Activated CD8-positive, alpha-beta T cell treated with anti-CD3 and anti-CD28 coated beads for 36 hours (primary cell): ENCODE results near the gene ZNF692. TPM values are rescaled to one million over a fixed set of nuclear protein-coding genes. Genes with fewer than 3 reads are reported as not detected.

Source experiments
- ATAC-seq: fragments of 200-7000 bp; cut with Tn5 transposase; one replicate; pipeline ENCODE4 v1.10.0; 2021; ENCODE audit warnings: mild to moderate bottlenecking, moderate library complexity
- CTCF ChIA-PET: fragments of 350-600 bp; sonication (Branson Sonifier 250); formaldehyde crosslinking; loops from one replicate; lab custom pipeline; 2021; ENCODE audit warnings: antibody characterized with exemption; lab: Charles Lee
- POLR2A ChIA-PET: fragments of 350-600 bp; sonication (Branson Sonifier 250); formaldehyde crosslinking; loops from one replicate; lab custom pipeline; 2021; ENCODE audit warnings: antibody characterized with exemption; lab: Charles Lee
- DNase-seq: peaks from one replicate; pipeline ENCODE4 v3.0.0-alpha.2; 2020
- H3K27ac Mint-ChIP-seq: one replicate; pipeline ENCODE4 v1.8.0; 2021; ENCODE audit warnings: mild to moderate bottlenecking, mixed read lengths
- H3K27me3 Mint-ChIP-seq: one replicate; pipeline ENCODE4 v1.8.0; 2021; ENCODE audit warnings: mixed read lengths
- H3K36me3 Mint-ChIP-seq: one replicate; pipeline ENCODE4 v1.8.0; 2021; ENCODE audit warnings: low read depth, mixed read lengths
- H3K4me1 Mint-ChIP-seq: one replicate; pipeline ENCODE4 v1.8.0; 2021; ENCODE audit warnings: low read depth, mixed read lengths
- H3K4me3 Mint-ChIP-seq: one replicate; pipeline ENCODE4 v1.8.0; 2021; ENCODE audit warnings: mild to moderate bottlenecking, moderate library complexity, mixed read lengths
- H3K9me3 Mint-ChIP-seq: one replicate; pipeline ENCODE4 v1.8.0; 2021; ENCODE audit warnings: mixed read lengths
- CTCF ChIP-seq: fragments of 200-600 bp; IDR thresholded peaks from one replicate; pipeline ENCODE4 v1.8.0; 2022; ENCODE audit warnings: antibody characterized with exemption, mild to moderate bottlenecking
- intact Hi-C: fragments of 100-400 bp; cut with micrococcal nuclease; formaldehyde crosslinking; loops from one replicate; pipeline ENCODE4 v1.10.0; 2022
- total RNA-seq, 2 experiments: library from RNA; stranded (reverse); gene quantifications; one replicate each; pipeline ENCODE4 v1.2.3, GENCODE V29; 2021

Gene ZNF692
- total RNA-seq, 2 experiments from 2014 or later: 80.8 to 85.6 TPM

- ATAC-seq (no peak), DNase-seq (no peak)
- H3K4me1 Mint-ChIP-seq: no peaks in the 10 kb centered on the region
- peaks cover 30% of the 10 kb centered on the region for H3K36me3 Mint-ChIP-seq
- ChIA-PET POLR2A (no interaction called here), CTCF (no interaction called here)
- no peaks in the 10 kb centered on the region for H3K27me3 Mint-ChIP-seq
- no peak overlapping the region for H3K27ac Mint-ChIP-seq
- no peak overlapping the region for H3K4me3 Mint-ChIP-seq
- intact Hi-C loops: no loop called here
- H3K9me3 Mint-ChIP-seq: no peaks in the 10 kb centered on the region
- no peak for TF ChIP-seq CTCF
Observed at GRCh38 chr1:248847956-248848561, 10.8 kb downstream of the ZNF692 start.

GRCh38 chr1:248847181-248847955 lies 11.5 kb downstream of the ZNF692 start:
- Mint-ChIP-seq H3K27ac (no peak overlapping the region), H3K4me1 (no peaks in the 10 kb centered on the region), H3K27me3 (no peaks in the 10 kb centered on the region), H3K36me3 (peaks cover 30% of the 10 kb centered on the region), H3K9me3 (no peaks in the 10 kb centered on the region), H3K4me3 (no peak overlapping the region)
- no peak for ATAC-seq
- POLR2A ChIA-PET: interaction anchor here (0.7 to 1.0 kb wide), 3 partner anchors 9 to 17 kb away, joined by 3 to 5 read pairs (median 3); partner anchors contain the start of gene ZNF692
- no peak for TF ChIP-seq CTCF
- DNase-seq: no peak
- CTCF ChIA-PET: no interaction called here
- intact Hi-C loops: no loop called here

GRCh38 chr1:248844526-248844925 lies 14.4 kb downstream of the ZNF692 start:
- intact Hi-C loops: no loop called here
- no peak overlapping the region for H3K27ac Mint-ChIP-seq
- ChIA-PET CTCF (interaction anchor here (1.5 kb wide), 1 partner anchor 14 kb away, joined by 6 read pairs; the partner anchor contains the start of gene ZNF692), POLR2A (interaction anchor here (1.3 kb wide), 1 partner anchor 14 kb away, joined by 4 read pairs; no protein-coding TSS in a partner anchor)
- DNase-seq (no peak), ATAC-seq (no peak)
- no peak for TF ChIP-seq CTCF
- no peaks in the 10 kb centered on the region for H3K9me3 Mint-ChIP-seq
- H3K4me1 Mint-ChIP-seq: peaks cover 17% of the 10 kb centered on the region
- no peaks in the 10 kb centered on the region for H3K27me3 Mint-ChIP-seq
- H3K36me3 Mint-ChIP-seq: peaks cover 33% of the 10 kb centered on the region
- no peak overlapping the region for H3K4me3 Mint-ChIP-seq

GRCh38 chr1:248843687-248844086 lies 15.2 kb downstream of the ZNF692 start:
- Mint-ChIP-seq H3K36me3 (peaks cover 32% of the 10 kb centered on the region), H3K9me3 (no peaks in the 10 kb centered on the region), H3K4me1 (peaks cover 20% of the 10 kb centered on the region), H3K4me3 (no peak overlapping the region), H3K27me3 (no peaks in the 10 kb centered on the region), H3K27ac (no peak overlapping the region)
- ATAC-seq (no peak), DNase-seq (no peak)
- intact Hi-C loops: no loop called here
- ChIA-PET CTCF (interaction anchor here (3.3 kb wide), 1 partner anchor 15 kb away, joined by 26 read pairs; the partner anchor contains the start of gene ZNF692), POLR2A (no interaction called here)
- no peak for TF ChIP-seq CTCF
